Body of pancreas (tissue), 4 donors: ENCODE measurements around the gene EGFLAM. TPM values are rescaled to one million over a fixed set of nuclear protein-coding genes. Genes with fewer than 3 reads are reported as not detected.

ENCODE experiments used
- ATAC-seq: fragments of 150-250 bp; one replicate; pipeline ENCODE4 v1.9.1; 2016
- DNase-seq, 4 donors: peaks; one replicate each; pipeline ENCODE4 v3.0.0-alpha.2; 2019
- H3K27ac ChIP-seq, 4 donors: fragments of 200-600 bp; sonication (generic); 1 replicate in 3 of 4; 2 replicates in 1 of 4; pipeline versions ENCODE4 v1.5.1 to v1.6.1; 2016 to 2019; ENCODE audit warnings: mild to moderate bottlenecking in 1 of 4, mixed read lengths in 1 of 4, moderate library complexity in 1 of 4
- H3K27me3 ChIP-seq, 2 donors: fragments of 200-600 bp; sonication (generic); one replicate each; pipeline ENCODE4 v1.6.0; 2016; ENCODE audit warnings: mild to moderate bottlenecking in 1 of 2
- H3K36me3 ChIP-seq, 2 donors: fragments of 200-600 bp; sonication (generic); replicated peaks in 1 of 2; 2 replicates each; pipeline ENCODE4 v1.5.1; 2016; ENCODE audit warnings: low read depth in 2 of 2; ENCODE audit not compliant: insufficient read depth in 1 of 2
- H3K4me1 ChIP-seq: fragments of 200-600 bp; sonication (generic); one replicate; pipeline ENCODE4 v1.6.0; 2016
- H3K4me3 ChIP-seq, 2 donors: fragments of 200-600 bp; sonication (generic); 1 replicate in 1 of 2; 2 replicates in 1 of 2; pipeline ENCODE4 v1.5.1; 2016 to 2019
- H3K9me3 ChIP-seq, 3 donors: fragments of 200-600 bp; sonication (generic); 1 replicate in 2 of 3; 2 replicates in 1 of 3; pipeline ENCODE4 v1.5.1; 2016
- POLR2A ChIP-seq, 3 donors: fragments of 450-650 bp; IDR thresholded peaks; one replicate each; pipeline ENCODE4 v1.6.1; 2016; ENCODE audit warnings: antibody characterized with exemption in 3 of 3, mild to moderate bottlenecking in 2 of 3
- WGBS, 2 donors: methylation state at CpG; one replicate each; pipeline ENCODE4 v1.1.5; 2017; 5-methylcytosine and 5-hydroxymethylcytosine counted together
- intact Hi-C: fragments of 100-400 bp; cut with DNase I; formaldehyde crosslinking; loops from one replicate; pipeline ENCODE4 v1.15.1; 2023
- total RNA-seq, 2 donors: library from RNA; depleted of rRNA; stranded (reverse); fragments of >200 nt; gene quantifications; one replicate each; pipeline ENCODE4 v1.1.0, GENCODE V29; 2016
- TF ChIP-seq, protein P1 (sequence below), 7 experiments: fragments of 450-650 bp in 4 of 7; fragments of 200-600 bp in 3 of 7; sonication (generic) in 3 of 7; IDR thresholded peaks; one replicate each; pipeline ENCODE4 v1.5.1; 2016 to 2019; ENCODE audit warnings: antibody characterized with exemption in 7 of 7

Gene EGFLAM
- total RNA-seq, 2 donors from 2014 or later, result 0.26 to 4.6 TPM

GRCh38 chr5:38376404-38376803, 118.0 kb downstream of the EGFLAM start:
- 68 to 83% methylated on average over 2 of the region's 2 CpGs for WGBS, 2 donors
- Histone ChIP-seq H3K27ac (no peak overlapping the region), H3K4me1 (no peaks in the 10 kb centered on the region), H3K9me3 (no peaks in the 10 kb centered on the region), H3K36me3 (no peaks in the 10 kb centered on the region), H3K4me3 (no peak overlapping the region), H3K27me3 (no peaks in the 10 kb centered on the region)
- intact Hi-C loops, result no loop called here
- DNase-seq (no peak), ATAC-seq (no peak)
- TF ChIP-seq, protein P1, sequence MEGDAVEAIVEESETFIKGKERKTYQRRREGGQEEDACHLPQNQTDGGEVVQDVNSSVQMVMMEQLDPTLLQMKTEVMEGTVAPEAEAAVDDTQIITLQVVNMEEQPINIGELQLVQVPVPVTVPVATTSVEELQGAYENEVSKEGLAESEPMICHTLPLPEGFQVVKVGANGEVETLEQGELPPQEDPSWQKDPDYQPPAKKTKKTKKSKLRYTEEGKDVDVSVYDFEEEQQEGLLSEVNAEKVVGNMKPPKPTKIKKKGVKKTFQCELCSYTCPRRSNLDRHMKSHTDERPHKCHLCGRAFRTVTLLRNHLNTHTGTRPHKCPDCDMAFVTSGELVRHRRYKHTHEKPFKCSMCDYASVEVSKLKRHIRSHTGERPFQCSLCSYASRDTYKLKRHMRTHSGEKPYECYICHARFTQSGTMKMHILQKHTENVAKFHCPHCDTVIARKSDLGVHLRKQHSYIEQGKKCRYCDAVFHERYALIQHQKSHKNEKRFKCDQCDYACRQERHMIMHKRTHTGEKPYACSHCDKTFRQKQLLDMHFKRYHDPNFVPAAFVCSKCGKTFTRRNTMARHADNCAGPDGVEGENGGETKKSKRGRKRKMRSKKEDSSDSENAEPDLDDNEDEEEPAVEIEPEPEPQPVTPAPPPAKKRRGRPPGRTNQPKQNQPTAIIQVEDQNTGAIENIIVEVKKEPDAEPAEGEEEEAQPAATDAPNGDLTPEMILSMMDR (IDR thresholded peaks at IDR 0.05), result no peak
- TF ChIP-seq POLR2A (IDR thresholded peaks at IDR 0.05), result no peak

DNA sequence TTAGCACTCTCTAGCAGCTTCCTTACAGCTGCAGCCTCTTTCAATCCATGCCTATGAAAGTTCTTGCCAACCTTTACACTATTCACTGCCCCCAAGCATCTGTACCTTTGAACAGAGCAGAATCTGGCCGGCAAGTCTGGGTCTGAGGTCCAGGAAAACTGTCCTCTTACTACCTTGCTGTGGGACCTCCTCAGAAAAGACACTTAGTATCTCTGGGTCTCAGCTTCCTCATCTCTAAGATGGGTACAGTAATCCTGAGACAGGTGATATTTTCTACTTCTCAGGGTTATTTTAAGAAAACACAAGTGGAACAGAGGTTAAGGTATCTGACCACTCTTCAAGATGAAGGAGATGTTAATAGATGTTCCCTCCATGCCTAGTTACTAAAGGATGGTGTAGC, 120.2 kb downstream of the EGFLAM start:
- Histone ChIP-seq H3K9me3 (no peaks in the 10 kb centered on the region), H3K27me3 (no peaks in the 10 kb centered on the region), H3K4me3 (no peak overlapping the region), H3K36me3 (no peaks in the 10 kb centered on the region), H3K4me1 (no peaks in the 10 kb centered on the region), H3K27ac (no peak overlapping the region)
- WGBS, 2 donors, result 68 to 71% methylated on average over 1 of the region's 1 CpG
- TF ChIP-seq, protein P1 (IDR thresholded peaks at IDR 0.05), result no peak
- no peak for TF ChIP-seq POLR2A (IDR thresholded peaks at IDR 0.05)
- intact Hi-C loops, result no loop called here
- no peak for ATAC-seq
- no peak for DNase-seq

- 28 to 41% methylated on average over 7 of the region's 7 CpGs for whole genome bisulfite sequencing, 2 donors
- TF ChIP-seq, protein P1 (IDR thresholded peaks at IDR 0.05), result no peak
- TF ChIP-seq POLR2A (IDR thresholded peaks at IDR 0.05), result no peak
These were observed 121.1 kb downstream of the EGFLAM start for GRCh38 chr5:38379350-38379937.

DNA sequence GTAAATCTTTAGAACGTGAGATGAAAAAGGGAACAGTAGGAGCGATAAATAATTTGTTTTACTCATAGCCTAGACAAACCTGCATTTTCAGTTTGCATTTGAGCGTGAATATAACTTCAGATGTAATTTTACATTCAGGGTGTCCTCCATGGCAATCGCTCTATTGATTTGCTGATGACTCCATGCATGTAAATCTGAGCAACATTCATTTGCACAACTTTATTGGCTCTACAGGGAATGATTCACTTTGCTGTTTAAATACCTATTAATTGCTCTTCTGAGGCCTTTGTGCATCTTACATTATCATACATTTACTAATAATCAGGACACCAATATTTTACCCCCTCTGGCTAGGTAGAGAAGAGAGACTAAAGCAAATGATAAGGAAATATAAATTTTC, 122.2 kb downstream of the EGFLAM start:
- no peaks in the 10 kb centered on the region for H3K4me1 ChIP-seq
- TF ChIP-seq, protein P1 (IDR thresholded peaks at IDR 0.05), result no peak
- TF ChIP-seq POLR2A (IDR thresholded peaks at IDR 0.05), result no peak
- no peaks in the 10 kb centered on the region for H3K9me3 ChIP-seq
- ATAC-seq (no peak), DNase-seq (no peak)
- 79 to 83% methylated on average over 4 of the region's 4 CpGs for WGBS, 2 donors
- intact Hi-C loops, result no loop called here
- H3K27ac ChIP-seq, result no peak overlapping the region
- H3K4me3 ChIP-seq, result no peak overlapping the region
- H3K36me3 ChIP-seq, result no peaks in the 10 kb centered on the region
- no peaks in the 10 kb centered on the region for H3K27me3 ChIP-seq

More at GRCh38 chr5:38379350-38379937, 121.1 kb downstream of the EGFLAM start:
- H3K27ac ChIP-seq, result no peak overlapping the region
- DNase-seq, result no peak
- no peaks in the 10 kb centered on the region for H3K9me3 ChIP-seq
- no peaks in the 10 kb centered on the region for H3K27me3 ChIP-seq
- H3K4me1 ChIP-seq, result no peaks in the 10 kb centered on the region
- intact Hi-C loops, result no loop called here
- no peak overlapping the region for H3K4me3 ChIP-seq
- ATAC-seq, result no peak
- H3K36me3 ChIP-seq, result no peaks in the 10 kb centered on the region

GRCh38 chr5:38381361-38381760, 123.0 kb downstream of the EGFLAM start:
- Histone ChIP-seq H3K9me3 (no peaks in the 10 kb centered on the region), H3K27me3 (no peaks in the 10 kb centered on the region), H3K36me3 (no peaks in the 10 kb centered on the region), H3K4me3 (no peak overlapping the region), H3K4me1 (no peaks in the 10 kb centered on the region), H3K27ac (no peak overlapping the region)
- 72% methylated on average over 5 of the region's 5 CpGs for WGBS, 2 donors
- TF ChIP-seq, protein P1 (IDR thresholded peaks at IDR 0.05), result no peak
- TF ChIP-seq POLR2A (IDR thresholded peaks at IDR 0.05), result no peak
- DNase-seq (no peak), ATAC-seq (no peak)
- intact Hi-C loops, result no loop called here
